GM10266 (cell line): ENCODE measurements around the gene CPZ.

Source experiments
- DNase-seq: peaks from one replicate; pipeline ENCODE4 v3.0.0; 2012; ENCODE audit errors: extremely low spot score
- TF ChIP-seq, protein P1 (sequence below): IDR thresholded peaks from 2 replicates; pipeline ENCODE4 v1.5.1; 2012; ENCODE audit warnings: mild to moderate bottlenecking, low read depth; ENCODE audit not compliant: control insufficient read depth, insufficient read depth; ENCODE audit errors: missing control alignments

CPZ gene

DNA sequence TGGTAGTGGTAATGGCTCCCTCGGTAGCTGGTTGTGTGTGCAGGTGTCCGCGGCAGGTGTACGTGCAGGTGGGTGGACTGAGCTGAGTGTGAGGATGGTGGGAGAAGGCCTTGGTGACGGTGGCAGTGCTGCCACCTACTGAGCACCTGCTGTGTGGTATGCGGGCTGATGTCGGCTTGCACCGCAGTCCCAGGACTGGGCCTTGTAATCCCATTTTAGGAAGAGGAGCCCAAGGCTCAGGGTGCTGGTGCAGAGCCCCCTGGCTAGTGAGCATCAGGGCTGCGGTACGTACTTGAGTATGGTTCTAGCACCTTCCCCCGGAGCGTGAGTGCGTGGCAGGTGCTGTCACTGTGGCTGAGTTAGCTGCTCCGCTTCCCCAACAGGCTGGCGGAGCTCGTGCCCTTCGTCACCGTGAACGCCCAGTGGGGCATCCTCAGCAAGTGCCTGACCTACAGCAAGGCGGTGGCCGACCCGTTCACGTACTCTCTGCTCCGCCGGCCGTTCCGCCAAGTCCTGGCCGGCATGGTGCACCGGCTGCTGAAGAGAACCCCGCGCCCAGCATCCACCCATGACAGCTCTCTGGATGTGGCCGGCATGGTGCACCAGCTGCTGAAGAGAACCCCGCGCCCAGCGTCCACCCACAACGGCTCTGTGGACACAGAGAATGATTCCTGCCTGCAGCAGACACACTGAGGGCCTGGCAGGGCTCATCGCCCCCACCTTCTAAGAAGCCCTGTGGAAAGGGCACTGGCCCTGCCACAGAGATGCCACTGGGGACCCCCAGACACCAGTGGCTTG lies 5.7 kb upstream of the CPZ start:
- TF ChIP-seq, protein P1, sequence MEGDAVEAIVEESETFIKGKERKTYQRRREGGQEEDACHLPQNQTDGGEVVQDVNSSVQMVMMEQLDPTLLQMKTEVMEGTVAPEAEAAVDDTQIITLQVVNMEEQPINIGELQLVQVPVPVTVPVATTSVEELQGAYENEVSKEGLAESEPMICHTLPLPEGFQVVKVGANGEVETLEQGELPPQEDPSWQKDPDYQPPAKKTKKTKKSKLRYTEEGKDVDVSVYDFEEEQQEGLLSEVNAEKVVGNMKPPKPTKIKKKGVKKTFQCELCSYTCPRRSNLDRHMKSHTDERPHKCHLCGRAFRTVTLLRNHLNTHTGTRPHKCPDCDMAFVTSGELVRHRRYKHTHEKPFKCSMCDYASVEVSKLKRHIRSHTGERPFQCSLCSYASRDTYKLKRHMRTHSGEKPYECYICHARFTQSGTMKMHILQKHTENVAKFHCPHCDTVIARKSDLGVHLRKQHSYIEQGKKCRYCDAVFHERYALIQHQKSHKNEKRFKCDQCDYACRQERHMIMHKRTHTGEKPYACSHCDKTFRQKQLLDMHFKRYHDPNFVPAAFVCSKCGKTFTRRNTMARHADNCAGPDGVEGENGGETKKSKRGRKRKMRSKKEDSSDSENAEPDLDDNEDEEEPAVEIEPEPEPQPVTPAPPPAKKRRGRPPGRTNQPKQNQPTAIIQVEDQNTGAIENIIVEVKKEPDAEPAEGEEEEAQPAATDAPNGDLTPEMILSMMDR, result no peak
- DNase-seq, result no peak

DNA sequence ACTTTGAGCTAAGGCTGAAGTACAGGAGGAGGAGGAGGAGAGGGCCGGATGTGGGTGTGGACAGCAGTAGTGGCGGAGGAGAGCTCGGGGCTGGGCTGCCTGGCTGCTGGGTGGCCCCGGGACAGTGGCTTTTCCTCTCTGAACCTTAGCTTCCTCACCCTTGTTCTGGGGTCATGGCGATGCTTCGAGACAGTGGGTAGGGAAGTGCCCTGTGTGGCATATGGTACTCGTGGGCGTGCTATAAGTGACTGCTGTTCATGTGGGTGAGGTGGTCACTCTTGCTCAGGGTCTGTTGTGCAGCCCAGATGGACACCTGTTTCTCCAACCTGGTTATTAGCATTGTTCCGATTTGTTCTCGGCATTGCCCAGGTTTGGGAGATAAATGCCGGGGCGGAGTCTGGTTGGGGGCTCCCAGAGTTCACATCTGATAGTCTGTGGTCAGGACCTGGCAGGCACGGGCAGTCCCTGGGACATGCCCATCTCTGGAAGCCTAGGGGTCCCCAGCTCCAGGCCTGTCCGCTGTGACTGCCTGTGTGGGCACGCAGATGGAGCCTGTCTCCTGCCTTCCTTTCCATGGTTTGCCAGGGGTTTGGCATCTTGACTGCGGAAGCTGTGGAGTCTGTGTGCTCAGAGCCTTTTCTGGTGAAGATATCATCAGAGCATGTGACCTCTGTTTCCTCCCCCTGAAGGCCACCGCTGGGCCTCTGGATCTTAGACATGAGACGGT lies 4.9 kb upstream of the CPZ start:
- TF ChIP-seq, protein P1, result no peak

DNA sequence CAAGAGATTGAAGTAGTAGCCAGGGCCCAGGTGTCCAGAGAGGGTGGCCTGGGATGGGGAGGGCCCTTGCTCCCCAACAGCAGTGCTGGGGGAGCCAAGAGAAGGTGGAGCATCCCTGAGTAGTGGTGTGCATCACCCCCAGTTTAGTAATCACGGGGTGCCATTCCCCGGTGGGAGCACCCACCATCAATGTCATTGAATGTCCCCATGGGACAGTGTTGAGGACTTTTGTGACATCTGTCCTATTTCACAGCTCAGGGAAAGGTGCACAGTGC lies 4.4 kb upstream of the CPZ start:
- DNase-seq, result no peak
- TF ChIP-seq, protein P1, result no peak

More for the DNA sequence above, 4.9 kb upstream of the CPZ start:
- DNase-seq, result no peak

DNA sequence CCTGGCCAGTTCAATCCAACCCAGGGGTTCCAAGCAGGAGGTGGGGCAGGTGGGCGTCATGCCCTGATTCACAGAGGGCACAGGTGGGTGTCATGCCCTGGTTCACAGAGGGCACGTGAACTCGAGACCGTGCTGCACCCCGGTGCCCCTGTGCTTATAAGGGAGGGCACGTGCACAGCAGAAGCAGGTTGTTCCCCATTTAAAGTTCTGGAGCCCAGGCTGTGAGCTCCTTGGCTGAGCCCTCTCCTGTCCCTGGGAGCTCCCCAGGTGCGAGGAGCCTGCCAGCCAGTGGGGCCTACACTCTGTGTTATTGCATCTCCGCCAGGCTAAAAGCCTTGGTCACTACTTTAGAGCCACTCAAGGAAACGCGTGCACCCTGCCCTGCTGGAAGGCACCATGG lies 3.2 kb upstream of the CPZ start:
- DNase-seq, result no peak
- TF ChIP-seq, protein P1, result no peak

DNA sequence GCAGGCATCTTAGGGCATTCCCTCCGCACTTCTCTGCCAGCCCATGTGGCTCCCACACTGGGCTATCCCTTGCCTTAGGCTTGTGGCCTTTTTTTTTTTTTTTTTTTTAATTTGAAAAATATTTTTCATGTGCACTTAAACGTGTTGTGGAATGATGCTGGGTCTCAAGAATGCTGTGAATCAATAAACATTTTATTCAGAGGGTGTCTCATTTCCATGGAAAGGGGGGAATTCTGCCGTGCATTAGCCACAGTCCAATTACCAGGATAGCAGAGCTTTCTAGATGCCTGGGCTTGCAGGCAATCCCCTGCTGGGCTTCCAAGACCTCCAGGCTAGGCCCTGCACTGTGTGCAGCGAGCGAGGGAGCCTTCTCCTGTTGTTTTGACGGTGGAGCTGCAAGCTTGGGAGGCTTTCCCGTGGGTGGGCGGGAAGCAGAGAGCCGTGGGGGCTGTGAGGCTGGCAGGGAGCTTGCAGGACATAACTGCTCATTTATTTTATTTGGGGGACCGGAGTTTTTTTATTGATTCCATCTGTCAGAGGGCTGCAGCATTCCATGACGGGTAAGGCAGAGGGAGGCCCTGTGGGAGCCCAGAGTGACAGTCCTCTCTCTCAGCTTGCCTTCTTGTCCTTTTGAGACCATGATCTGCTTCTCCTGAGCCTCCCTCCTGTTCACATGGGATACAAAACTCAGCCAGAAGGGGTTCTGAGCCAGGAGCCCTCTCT lies 2.6 kb upstream of the CPZ start:
- TF ChIP-seq, protein P1, result no peak
- DNase-seq, result no peak

GRCh38 chr4:8590546-8590880 lies 2.1 kb upstream of the CPZ start:
- DNase-seq, result no peak
- TF ChIP-seq, protein P1, result no peak

- TF ChIP-seq, protein P1, result no peak
These were observed 1.5 kb upstream of the CPZ start for GRCh38 chr4:8591114-8591513.

More at GRCh38 chr4:8591114-8591513, 1.5 kb upstream of the CPZ start:
- DNase-seq, result no peak
